ENCODE results near the gene PRPF8. TPM values are rescaled to one million over a fixed set of nuclear protein-coding genes. Genes with fewer than 3 reads are reported as not detected.
A peak's percentile ranks its signal among the peaks of the same experiment; 100 is the strongest.

The PRPF8 gene
- total and polyA plus RNA-seq, 2 donors (not counting 1 experiment from before 2014, with no cell fraction given) = 177 to 423 TPM

GRCh38 chr17:1683459-1683858 is 1.2 kb downstream of the PRPF8 start:
- DNase-seq = no peak
- Mint-ChIP-seq H3K9me3 (ENCODE audit: insufficient read depth) (no peaks in the 10 kb centered on the region), H3K27me3 (no peaks in the 10 kb centered on the region), H3K27ac (peak overlapping the region; percentile 100), H3K4me3 (peak overlapping the region; percentile 100), H3K4me1 (peaks cover 37% of the 10 kb centered on the region)
- peak overlapping the region in 1 of 2 donors; percentile 90 for H3K27ac ChIP-seq (ENCODE audit: low read length in 2 of 2)
- H3K9me3 ChIP-seq (ENCODE audit: control extremely low read depth in 1 of 3, control insufficient read depth in 2 of 3, insufficient read depth in 1 of 3, low read length in 2 of 3) = no peaks in the 10 kb centered on the region
- H3K9ac ChIP-seq (ENCODE audit: low read length) = peak overlapping the region; percentile 91
- no peak for TF ChIP-seq EZH2 (IDR thresholded peaks at IDR 0.05; ENCODE audit: borderline replicate concordance, insufficient read depth, low read depth, low read length, poor library complexity, severe bottlenecking)
- TF ChIP-seq, protein P1, sequence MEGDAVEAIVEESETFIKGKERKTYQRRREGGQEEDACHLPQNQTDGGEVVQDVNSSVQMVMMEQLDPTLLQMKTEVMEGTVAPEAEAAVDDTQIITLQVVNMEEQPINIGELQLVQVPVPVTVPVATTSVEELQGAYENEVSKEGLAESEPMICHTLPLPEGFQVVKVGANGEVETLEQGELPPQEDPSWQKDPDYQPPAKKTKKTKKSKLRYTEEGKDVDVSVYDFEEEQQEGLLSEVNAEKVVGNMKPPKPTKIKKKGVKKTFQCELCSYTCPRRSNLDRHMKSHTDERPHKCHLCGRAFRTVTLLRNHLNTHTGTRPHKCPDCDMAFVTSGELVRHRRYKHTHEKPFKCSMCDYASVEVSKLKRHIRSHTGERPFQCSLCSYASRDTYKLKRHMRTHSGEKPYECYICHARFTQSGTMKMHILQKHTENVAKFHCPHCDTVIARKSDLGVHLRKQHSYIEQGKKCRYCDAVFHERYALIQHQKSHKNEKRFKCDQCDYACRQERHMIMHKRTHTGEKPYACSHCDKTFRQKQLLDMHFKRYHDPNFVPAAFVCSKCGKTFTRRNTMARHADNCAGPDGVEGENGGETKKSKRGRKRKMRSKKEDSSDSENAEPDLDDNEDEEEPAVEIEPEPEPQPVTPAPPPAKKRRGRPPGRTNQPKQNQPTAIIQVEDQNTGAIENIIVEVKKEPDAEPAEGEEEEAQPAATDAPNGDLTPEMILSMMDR (IDR thresholded peaks at IDR 0.05) = no peak
- H3K36me3 ChIP-seq (replicated peaks in 1 of 2; ENCODE audit: control extremely low read depth in 1 of 2, control insufficient read depth in 1 of 2, extremely low read depth in 1 of 2, insufficient read depth in 2 of 2, low read length in 1 of 2) = peaks cover 3 to 49% of the 10 kb centered on the region in 2 experiments
- H3K4me3 ChIP-seq (ENCODE audit: control extremely low read depth in 1 of 5, extremely low read depth in 1 of 5, insufficient read depth in 1 of 5, low read depth in 2 of 5, low read length in 4 of 5) = peak overlapping the region; percentile 18 to 97 (median 92)
- peaks cover 56% of the 10 kb centered on the region for H4K20me1 ChIP-seq (ENCODE audit: control insufficient read depth, insufficient read depth, low read length, poor library complexity, severe bottlenecking)
- peak overlapping the region; percentile 84 for H3K4me2 ChIP-seq (replicated peaks; ENCODE audit: low read depth, low read length, poor library complexity, severe bottlenecking)
- peaks cover 17 to 28% of the 10 kb centered on the region in 2 donors for H3K4me1 ChIP-seq (ENCODE audit: control insufficient read depth in 2 of 2, insufficient read depth in 2 of 2, low read length in 2 of 2)
- H3K79me2 ChIP-seq (ENCODE audit: control insufficient read depth, insufficient read depth, low read length) = peaks cover 45% of the 10 kb centered on the region
- no peaks in the 10 kb centered on the region for H3K27me3 ChIP-seq (replicated peaks in 1 of 4; ENCODE audit: control extremely low read depth in 1 of 4, control insufficient read depth in 3 of 4, insufficient read depth in 4 of 4, low read length in 3 of 4)
- H2AFZ ChIP-seq (ENCODE audit: insufficient read depth, low read depth, low read length, poor library complexity, severe bottlenecking) = no peak overlapping the region
- ATAC-seq (ENCODE audit: low read depth) = no peak
- WGBS (ENCODE audit: insufficient coverage) = 55% methylated on average over 2 of the region's 5 CpGs
- CTCF ChIA-PET = interaction anchor here (0.7 to 2.9 kb wide), 10 partner anchors 14 to 357 kb away, joined by 3 to 13 read pairs (median 4); partner anchors contain the start of genes RILP and RTN4RL1
- intact Hi-C loops (cut with micrococcal nuclease) = no loop called here
- POLR2A ChIA-PET = interaction anchor here (1.2 kb wide), 1 partner anchor 35 kb away, joined by 7 read pairs; the partner anchor contains the start of gene RILP

- H3K9me3 ChIP-seq (ENCODE audit: control extremely low read depth in 1 of 3, control insufficient read depth in 2 of 3, insufficient read depth in 1 of 3, low read length in 2 of 3) = no peaks in the 10 kb centered on the region
- Mint-ChIP-seq H3K4me3 (no peak overlapping the region), H3K4me1 (peaks cover 3% of the 10 kb centered on the region), H3K9me3 (ENCODE audit: insufficient read depth) (no peaks in the 10 kb centered on the region), H3K27me3 (no peaks in the 10 kb centered on the region), H3K27ac (peak overlapping the region; percentile 10)
- CTCF ChIA-PET = no interaction called here
- intact Hi-C loops (cut with micrococcal nuclease) = no loop called here
- peaks cover 79% of the 10 kb centered on the region for H4K20me1 ChIP-seq (ENCODE audit: control insufficient read depth, insufficient read depth, low read length, poor library complexity, severe bottlenecking)
- no peak for TF ChIP-seq EZH2 (IDR thresholded peaks at IDR 0.05; ENCODE audit: borderline replicate concordance, insufficient read depth, low read depth, low read length, poor library complexity, severe bottlenecking)
- TF ChIP-seq, protein P1 (IDR thresholded peaks at IDR 0.05) = no peak
- no peak overlapping the region for H3K9ac ChIP-seq (ENCODE audit: low read length)
- no peaks in the 10 kb centered on the region for H3K27me3 ChIP-seq (replicated peaks in 1 of 4; ENCODE audit: control extremely low read depth in 1 of 4, control insufficient read depth in 3 of 4, insufficient read depth in 4 of 4, low read length in 3 of 4)
- WGBS (ENCODE audit: insufficient coverage) = 97% methylated on average over 13 of the region's 13 CpGs
- H3K4me1 ChIP-seq (ENCODE audit: control insufficient read depth in 2 of 2, insufficient read depth in 2 of 2, low read length in 2 of 2) = no peaks in the 10 kb centered on the region
- POLR2A ChIA-PET = no interaction called here
- no peak overlapping the region for H2AFZ ChIP-seq (ENCODE audit: insufficient read depth, low read depth, low read length, poor library complexity, severe bottlenecking)
- H3K4me3 ChIP-seq (ENCODE audit: control extremely low read depth in 1 of 5, extremely low read depth in 1 of 5, insufficient read depth in 1 of 5, low read depth in 2 of 5, low read length in 4 of 5) = no peak overlapping the region
- H3K36me3 ChIP-seq (replicated peaks in 1 of 2; ENCODE audit: control extremely low read depth in 1 of 2, control insufficient read depth in 1 of 2, extremely low read depth in 1 of 2, insufficient read depth in 2 of 2, low read length in 1 of 2) = peaks cover 1 to 94% of the 10 kb centered on the region in 2 experiments
- DNase-seq (no peak), ATAC-seq (ENCODE audit: low read depth) (no peak)
- H3K4me2 ChIP-seq (replicated peaks; ENCODE audit: low read depth, low read length, poor library complexity, severe bottlenecking) = no peak overlapping the region
- no peak overlapping the region for H3K27ac ChIP-seq (ENCODE audit: low read length in 2 of 2)
- peaks cover 57% of the 10 kb centered on the region for H3K79me2 ChIP-seq (ENCODE audit: control insufficient read depth, insufficient read depth, low read length)
Observed at GRCh38 chr17:1676401-1676800, 8.3 kb downstream of the PRPF8 start.

Measured in B cell (primary cell).